Stimulated activated CD8-positive, alpha-beta memory T cell treated with anti-CD3 and anti-CD28 coated beads, Interleukin-12 subunit alpha, Interleukin-12 subunit beta, amount 100 ng/mL, for 1 hour (primary cell): ENCODE measurements around the gene KNDC1.
"Not testable (repeated sequence)": the region's sequence is repeated elsewhere in the genome, so short reads cannot be mapped to it uniquely, and the experiment has no call there.

Experiments
- DNase-seq: peaks from one replicate; pipeline ENCODE4 v3.0.0-alpha.2; 2020; ENCODE audit warnings: low read depth

Gene KNDC1

DNA sequence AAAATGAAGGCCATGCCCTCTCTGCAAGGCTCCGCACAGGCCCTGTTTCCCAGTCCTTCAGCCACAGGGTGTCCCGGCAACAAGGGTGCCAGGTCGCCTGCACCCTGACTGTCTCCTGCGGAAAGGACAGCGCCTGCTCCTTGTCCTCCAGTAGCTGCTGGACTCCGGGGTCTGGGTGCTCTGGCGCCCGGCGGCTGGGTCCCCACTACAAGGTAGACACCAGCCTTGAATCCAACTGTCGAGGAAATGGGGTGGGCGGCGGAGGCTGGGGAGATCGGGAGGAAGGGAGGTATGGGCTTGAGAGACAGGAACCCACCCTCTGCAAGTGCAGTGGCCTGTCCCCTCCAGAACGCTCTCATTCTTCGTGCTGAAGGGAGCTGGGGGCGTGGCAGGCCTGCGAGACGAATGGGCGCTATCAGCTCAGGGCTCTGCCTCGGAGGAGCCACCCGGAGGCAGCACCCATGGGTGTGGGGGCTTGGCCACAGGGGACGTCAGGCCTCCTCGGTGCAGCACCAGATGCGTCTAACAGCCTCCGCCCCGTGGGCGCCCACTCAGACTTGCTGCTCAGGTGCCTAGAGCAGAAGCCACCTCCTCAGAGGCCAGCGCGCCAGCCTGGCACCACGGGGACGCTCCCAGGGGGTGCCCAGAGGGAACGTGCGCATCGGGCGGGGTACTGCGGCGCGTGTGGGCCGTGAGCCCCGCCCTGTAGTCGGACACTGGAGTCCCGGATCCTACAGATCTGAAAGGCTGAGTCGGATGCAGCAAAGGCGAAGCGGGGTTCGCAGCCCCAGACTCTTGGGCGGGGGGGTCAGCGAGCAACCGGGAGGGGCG is 101.1 kb downstream of the KNDC1 start:
- no peak for DNase-seq

DNA sequence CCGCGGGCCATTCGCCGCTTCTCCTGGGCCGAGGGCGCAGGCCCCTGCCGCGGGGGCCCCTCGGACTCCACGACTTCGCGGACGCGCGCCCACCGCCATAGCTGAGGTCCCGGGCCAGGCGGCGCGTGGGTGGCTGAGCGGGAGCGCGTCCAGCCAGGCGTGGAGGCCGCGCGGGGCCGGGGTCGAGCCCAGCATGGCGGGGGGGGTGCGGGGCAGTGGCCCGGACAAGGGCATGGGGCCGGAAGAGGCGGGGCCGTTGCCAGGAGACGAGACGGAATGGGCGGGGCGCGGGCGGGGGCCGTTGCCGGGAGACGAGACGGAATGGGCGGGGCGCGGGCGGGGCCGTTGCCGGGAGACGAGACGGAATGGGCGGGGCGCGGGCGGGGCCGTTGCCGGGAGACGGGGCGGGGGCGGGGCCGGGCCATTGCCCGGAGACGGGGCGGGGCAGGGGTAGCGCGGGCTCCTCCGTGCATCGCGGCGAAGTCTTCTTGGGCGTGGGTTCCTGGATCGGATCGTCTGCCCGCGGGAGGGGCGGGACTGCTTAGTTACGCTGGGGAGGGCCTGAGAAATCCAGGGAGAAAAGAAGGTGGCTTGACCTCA is 101.8 kb downstream of the KNDC1 start:
- DNase-seq: peak; percentile 69

DNA sequence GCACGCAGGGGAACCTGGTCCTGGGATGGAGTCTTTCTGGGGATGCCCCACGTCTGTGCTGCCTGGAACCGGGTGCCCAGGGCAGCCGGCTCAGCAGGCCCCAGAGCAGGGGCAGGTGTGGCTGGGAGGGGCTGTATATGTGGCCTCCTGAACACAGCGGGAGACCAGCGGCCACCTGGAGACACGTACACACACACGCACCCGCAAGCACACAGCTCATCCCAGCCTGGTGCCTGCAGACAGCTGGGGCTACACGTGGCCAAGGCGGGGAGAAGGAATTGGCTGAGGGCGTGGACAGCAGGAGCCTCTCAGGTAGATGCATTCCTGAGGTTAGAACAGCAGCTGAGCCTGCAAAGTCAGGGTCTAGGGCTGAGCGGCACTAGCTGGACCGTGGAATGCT is 102.7 kb downstream of the KNDC1 start:
- no peak for DNase-seq

DNA sequence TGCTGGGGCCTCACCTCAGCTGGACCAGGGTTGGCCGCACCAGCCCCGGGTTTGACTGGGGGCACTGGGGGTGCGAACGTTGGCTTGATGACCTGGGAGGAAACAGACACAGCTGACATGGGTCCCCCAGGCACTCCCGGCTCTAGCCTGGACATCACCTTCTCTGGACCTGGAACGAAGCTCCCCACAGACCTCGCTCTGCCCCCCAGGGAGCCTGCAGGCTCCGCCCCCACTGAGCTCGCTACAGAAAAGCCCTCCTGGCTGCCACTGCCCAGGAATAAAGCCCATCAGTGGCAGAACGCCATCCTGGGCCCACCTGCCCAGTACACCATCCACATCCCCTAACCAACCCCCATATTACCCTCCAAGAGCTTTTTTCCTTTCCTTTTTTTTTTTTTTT is 103.7 kb downstream of the KNDC1 start:
- no peak for DNase-seq

DNA sequence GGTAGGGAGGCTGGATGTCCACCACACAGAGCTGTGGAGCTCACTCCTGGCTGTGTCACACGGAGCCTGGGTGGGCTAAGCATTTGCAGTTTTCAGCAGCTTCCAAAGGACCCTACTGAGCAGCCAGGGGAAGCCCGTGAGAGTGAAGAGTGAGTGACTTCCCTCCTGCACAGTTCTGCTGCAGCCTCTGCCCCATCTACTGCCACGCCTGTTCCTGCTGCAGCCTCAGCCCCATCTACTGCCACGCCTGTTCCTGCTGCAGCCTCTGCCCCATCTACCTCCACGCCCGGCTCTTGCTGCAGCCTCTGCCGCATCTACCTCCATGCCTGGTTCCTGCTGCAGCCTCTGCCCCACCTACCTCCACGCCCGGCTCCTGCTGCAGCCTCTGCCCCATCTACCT is 104.4 kb downstream of the KNDC1 start:
- no peak for DNase-seq

GRCh38 chr10:133265052-133265451 is 105.0 kb downstream of the KNDC1 start:
- DNase-seq: not testable (repeated sequence)

- DNase-seq: no peak
Observed at GRCh38 chr10:133266056-133266795, 106.2 kb downstream of the KNDC1 start.

GRCh38 chr10:133267293-133267692 is 107.3 kb downstream of the KNDC1 start:
- no peak for DNase-seq

- DNase-seq: no peak
Observed at GRCh38 chr10:133267829-133268228, 107.8 kb downstream of the KNDC1 start.

GRCh38 chr10:133268532-133268931 is 108.5 kb downstream of the KNDC1 start:
- DNase-seq: no peak

DNA sequence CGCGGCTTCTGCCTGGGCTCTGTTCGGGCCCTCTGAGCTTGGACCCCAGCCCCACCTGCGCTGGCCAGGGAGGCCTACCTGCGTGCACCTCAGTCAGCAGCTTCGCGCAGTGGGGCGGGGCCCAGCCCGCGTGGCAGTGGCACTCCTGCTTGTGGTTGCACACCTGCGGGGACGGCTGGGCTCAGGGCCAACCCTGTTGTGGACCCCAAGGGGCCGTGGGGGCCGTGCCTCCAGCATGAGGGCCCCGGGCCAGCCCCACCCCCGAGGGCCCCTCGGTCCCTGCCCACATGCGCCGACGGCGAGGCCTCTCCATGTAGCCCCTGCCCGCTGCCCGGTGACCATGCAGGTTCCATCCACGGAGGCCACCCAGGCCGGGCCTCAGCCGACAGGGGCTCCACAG is 109.3 kb downstream of the KNDC1 start:
- no peak for DNase-seq

DNA sequence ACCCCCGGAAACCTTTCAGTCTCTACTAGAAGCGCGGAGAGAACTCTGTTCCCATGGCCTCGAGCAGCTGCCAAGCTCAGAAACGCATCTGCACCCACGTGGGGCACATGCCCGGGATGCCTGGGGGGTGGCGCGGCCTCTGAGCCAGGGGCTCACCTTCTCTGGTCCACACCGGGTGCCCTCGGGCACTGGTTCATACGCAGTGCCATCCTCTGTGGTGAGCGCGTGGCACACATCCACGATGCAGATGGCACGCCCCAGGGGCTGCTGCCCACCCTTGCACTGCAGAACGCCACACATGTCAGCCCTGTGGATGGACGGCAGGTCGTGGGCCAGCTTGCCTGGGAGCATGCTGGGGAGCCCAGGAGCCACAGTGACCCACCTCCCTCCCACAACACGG is 110.2 kb downstream of the KNDC1 start:
- no peak for DNase-seq

DNA sequence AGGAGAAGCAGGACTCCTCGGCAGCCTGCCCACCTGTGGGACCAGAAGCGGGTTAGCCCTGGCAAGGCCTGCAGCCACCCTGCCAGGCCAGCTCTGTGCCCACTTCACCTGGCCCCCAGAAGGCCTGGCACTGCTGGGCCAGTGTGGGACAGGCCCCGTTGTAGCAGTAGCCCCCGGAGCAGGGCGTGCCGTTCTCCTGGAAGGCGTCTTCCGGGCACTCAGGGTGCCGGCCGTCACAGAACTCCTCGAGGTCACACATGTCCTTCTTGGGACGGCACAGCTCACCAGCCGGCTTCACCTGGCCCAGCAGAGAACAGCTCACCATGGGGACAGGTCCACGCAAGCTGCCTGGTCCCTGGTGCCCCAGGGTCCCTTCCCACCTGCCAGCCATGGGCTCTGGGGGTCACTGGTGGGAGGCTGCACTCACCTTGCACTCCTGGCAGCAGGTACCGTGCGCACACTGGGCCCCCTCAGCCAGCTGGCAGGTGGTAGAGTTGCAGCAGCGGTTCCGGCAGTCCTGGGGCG is 110.8 kb downstream of the KNDC1 start:
- no peak for DNase-seq

GRCh38 chr10:133271521-133272300 is 111.7 kb downstream of the KNDC1 start:
- no peak for DNase-seq

DNA sequence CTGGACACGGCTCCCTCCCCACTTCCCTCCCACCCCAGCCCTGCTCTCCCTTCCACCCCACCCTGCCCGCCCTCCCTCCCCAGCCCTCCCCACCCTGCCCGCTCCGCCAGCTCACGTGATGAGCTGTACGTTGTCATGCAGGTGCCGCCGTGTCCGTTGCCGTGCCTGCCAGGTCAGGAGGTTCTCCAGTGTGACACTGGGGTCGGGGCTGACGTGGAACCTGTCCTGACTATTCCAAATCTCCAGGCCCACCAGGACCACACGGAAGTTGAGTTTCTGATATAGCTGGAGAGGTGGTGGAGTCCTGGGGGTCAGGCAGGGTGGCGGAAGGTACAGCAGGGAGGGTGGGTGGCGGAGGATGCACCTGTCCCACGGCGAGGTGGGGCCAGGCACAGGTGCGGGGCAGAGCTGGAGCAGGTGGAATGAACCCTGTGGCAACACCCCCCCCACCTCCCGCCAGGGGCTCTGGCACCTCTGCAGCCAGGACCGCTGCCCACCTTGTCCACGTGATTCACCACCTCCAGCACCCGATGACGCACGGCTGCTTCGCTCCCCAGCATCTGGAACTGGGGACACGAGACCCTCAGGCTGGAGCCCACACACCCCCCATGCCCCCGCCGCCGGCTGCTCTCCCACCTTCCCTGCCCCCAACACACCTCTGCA is 112.4 kb downstream of the KNDC1 start:
- DNase-seq: no peak

GRCh38 chr10:133272964-133273420 is 113.0 kb downstream of the KNDC1 start:
- DNase-seq: no peak

DNA sequence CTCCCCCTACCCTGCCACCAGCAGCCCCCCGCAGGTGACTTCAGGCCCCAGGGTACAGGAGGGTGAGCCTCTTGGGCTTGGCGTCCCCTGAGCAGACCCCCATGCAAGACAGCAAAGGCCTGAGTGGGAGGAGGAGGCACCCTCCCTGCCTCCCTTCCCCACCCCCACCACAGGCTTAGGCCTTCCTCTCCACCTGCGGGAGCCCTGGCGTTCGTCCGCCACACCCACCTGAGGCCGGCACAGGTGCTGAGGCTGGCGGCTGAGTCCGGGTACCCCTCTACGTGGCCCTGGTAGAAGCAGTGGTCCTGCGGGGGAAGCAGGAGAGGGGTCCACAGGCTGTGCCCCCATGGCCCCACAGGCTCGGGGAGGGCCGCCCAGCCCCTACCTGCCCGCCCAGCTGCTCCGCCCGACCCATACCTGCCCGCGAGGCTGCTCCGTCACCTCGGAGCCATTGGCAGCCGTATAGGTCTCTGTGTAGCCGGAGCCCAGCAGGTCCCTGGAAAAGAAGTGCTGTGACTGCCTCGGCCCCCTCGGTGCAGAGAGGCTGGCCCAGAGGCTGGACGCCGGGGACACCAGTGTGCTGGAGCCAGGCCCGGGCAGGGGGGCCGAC is 113.6 kb downstream of the KNDC1 start:
- DNase-seq: no peak

GRCh38 chr10:133274751-133275683 is 115.0 kb downstream of the KNDC1 start:
- peak; percentile 62 for DNase-seq

GRCh38 chr10:133275684-133276092 is 115.7 kb downstream of the KNDC1 start:
- DNase-seq: no peak
